ENCODE results near the gene CELA1. TPM values are rescaled to one million over a fixed set of nuclear protein-coding genes. Genes with fewer than 3 reads are reported as not detected.

Gene CELA1
- total RNA-seq, 1 experiment from 2014 or later = not detected

GRCh38 chr12:51377099-51377984, 30.9 kb upstream of the CELA1 start:
- no peak for DNase-seq (ENCODE audit: low read depth)

DNA sequence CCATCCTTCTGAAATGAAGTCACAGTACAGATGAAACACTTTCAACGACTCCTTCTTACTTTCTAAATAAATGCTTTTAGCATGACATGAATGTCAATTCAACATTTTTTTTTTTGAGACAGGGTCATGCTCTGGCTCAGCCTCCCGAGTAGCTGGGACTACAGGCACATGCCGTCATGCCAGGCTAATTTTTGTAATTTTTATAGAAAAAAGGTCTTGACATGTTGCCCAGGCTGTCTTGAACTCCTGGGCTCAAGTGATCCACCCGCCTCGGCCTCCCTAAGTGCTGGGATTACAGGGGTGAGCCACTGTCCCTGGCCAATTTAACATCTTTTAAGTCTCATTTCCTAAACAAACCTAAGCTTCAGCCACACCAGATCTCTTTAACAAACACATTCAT, 28.4 kb upstream of the CELA1 start:
- no peak for DNase-seq (ENCODE audit: low read depth)

DNA sequence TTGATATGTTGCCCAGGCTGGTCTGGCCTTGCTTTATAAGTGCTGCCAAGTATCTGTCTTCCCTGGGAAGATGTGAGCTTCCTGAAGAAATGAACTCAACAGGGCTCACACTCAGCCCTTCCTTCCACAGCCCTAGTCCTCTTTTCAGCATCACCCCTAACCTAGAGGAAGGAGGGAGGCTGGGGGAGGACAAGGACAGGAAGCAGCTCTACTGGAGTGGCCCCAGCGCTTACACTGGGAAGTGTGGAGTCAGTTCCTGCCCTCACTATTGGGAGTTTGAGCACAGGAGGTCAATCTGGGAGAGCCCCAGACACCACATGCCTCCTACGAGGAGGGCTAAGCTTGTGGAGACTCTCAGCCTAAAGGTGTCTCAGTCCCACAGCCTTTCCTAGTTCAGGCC, 27.9 kb upstream of the CELA1 start:
- DNase-seq (ENCODE audit: low read depth) = no peak

- no peak for DNase-seq (ENCODE audit: low read depth)
Observed at GRCh38 chr12:51373187-51373586, 26.7 kb upstream of the CELA1 start.

GRCh38 chr12:51372021-51372420, 25.5 kb upstream of the CELA1 start:
- peak; percentile 19 for DNase-seq (ENCODE audit: low read depth)

GRCh38 chr12:51371295-51371953, 24.9 kb upstream of the CELA1 start:
- peak; percentile 99 for DNase-seq (ENCODE audit: low read depth)

GRCh38 chr12:51370667-51371066, 24.2 kb upstream of the CELA1 start:
- DNase-seq (ENCODE audit: low read depth) = no peak

DNA sequence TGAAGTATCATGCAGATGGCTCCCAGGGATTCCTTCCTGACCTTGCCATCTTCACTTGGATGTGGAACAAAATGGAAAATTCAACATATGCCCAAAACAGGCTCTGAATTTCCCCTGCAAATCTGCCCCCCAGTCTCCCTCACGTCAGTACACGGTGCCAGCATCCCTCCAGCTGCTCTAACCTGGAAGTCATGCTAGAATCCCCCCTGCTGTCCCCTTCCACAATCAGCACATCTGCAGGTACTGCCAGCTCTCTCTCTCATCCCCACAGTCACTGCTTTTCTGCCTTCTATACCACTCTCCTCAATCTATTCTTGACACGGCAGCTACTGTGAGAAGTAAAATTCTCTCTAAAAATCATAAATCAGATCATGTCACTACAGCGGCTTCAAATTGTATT, 23.1 kb upstream of the CELA1 start:
- DNase-seq (ENCODE audit: low read depth) = no peak

- DNase-seq (ENCODE audit: low read depth) = peak; percentile 85
Observed at GRCh38 chr12:51368640-51369517, 22.4 kb upstream of the CELA1 start.

- no peak for DNase-seq (ENCODE audit: low read depth)
Observed at GRCh38 chr12:51365276-51365675, 18.8 kb upstream of the CELA1 start.

GRCh38 chr12:51364001-51364400, 17.5 kb upstream of the CELA1 start:
- no peak for DNase-seq (ENCODE audit: low read depth)

DNA sequence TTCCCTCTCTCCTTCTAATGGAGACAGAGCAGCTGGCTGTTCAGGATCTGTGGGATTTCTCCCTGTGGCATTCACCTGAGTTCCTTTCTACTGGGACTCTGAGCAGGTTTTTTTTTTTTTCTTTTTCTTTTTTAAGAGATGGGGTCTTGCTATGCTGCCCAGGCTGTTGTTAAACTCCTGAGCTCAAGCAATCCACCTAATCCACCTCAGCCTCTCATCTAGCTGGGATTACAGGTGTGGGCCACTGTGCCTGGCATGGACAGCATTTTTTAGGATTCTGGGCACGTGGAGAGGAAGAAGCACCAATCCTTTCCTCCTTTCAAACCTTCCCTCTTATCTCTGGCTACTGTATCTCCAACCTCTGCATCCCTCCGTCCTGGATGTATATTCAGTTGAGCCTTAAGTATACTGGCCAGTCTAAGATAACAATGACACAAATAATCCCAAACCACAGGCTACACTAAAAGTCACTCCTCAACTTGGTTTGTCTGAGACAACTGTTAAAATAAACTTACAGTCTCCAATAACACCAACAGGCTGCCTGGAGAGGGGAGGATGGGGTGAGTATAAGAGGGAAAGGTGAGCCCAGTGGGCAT, 16.4 kb upstream of the CELA1 start:
- DNase-seq (ENCODE audit: low read depth) = no peak

DNA sequence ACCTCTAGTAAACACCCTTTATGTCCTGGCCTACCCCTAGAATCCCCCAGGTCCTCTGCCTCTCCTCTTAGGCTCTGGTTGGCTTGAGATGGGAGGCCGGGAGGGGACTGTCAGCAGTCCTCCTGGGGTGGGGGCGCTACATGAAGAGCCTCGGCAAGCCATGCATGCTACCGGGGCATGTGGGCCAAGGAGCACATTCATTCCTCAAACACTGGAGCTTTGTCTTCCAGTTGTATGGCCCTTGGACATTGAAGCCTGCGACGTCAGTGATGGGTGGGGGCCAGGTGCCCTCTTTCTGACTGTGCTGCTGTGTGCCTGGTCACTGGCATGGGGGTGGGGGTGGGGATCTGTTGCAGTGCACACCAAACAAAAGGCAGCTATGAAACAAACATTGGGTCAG, 15.8 kb upstream of the CELA1 start:
- no peak for DNase-seq (ENCODE audit: low read depth)

DNA sequence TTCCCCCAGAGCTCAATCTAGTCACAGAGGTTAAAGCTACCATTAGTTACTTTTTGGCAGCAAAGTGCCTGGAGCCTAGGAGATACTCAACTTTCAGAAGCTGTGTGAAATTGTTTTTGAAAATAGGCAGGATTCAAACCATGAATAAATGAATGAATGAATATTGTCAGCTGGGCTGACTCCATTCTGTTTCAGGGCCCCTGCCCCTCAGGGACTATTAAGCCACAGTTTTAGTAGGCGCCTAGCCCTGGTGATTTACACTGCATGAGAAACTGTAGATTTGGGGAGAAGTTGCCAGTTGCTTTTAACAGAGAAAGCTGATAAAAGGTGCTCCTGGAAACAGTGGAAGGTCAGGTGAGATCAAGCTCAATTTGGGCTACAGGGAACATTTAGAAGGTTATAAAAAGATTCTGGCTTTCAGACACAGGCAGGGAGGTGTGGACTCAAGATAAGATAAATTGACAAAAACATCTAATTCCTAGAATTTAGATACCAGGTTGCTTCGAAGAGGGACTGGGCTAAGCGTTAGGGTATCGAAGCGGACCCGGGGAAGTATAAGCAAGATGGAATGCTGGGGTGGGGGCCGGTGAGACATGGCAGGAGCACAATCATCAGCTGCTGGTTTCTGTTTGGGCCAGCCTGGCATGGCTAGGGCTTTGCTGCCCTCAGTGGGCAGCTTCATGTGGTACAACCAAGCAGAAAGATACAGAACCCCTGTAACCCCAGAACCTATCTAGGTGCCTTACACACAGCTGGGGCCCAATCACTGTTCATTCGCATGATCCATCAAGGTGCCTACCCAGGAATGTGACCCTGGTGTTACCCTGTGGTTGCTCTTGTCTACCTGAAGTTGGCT, 14.9 kb upstream of the CELA1 start:
- DNase-seq (ENCODE audit: low read depth) = no peak

DNA sequence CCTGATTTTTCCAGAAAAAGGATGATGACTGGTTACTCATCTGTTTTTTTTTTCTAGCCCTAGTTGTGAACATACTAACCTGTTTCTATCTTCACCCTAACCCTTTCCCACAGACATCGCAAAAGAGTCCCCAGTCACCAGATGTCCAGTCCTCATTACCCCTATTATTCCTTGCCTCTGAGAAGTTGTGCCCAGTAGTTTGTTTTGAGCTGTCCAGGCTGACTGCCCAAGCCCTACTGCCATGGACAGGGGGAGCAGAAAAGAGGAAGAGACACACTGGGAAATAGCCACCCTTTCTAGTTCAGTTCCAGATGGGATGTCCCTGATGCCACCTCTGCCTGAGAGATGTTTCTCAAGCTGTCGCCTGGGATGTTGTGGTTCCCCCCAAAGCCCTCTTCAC, 13.8 kb upstream of the CELA1 start:
- DNase-seq (ENCODE audit: low read depth) = no peak

DNA sequence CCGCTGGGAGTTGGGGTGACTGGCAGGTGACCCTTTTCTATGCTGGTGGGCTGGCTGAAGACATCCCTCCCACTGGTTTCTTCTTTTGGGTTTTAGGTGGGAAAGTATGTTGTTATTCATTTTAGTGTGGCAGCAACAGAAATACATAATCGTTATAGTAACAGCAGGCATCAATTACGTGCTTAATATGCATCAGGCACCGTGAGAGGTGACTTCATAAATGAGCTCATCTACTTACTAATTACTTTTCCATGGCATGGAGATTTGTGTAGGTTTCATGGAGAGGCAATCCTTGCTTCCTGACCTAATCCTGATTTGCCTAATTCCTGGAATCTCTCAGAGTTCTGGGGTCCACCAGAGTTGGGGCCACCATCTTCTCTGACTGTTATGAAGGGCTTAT, 13.4 kb upstream of the CELA1 start:
- no peak for DNase-seq (ENCODE audit: low read depth)

DNA sequence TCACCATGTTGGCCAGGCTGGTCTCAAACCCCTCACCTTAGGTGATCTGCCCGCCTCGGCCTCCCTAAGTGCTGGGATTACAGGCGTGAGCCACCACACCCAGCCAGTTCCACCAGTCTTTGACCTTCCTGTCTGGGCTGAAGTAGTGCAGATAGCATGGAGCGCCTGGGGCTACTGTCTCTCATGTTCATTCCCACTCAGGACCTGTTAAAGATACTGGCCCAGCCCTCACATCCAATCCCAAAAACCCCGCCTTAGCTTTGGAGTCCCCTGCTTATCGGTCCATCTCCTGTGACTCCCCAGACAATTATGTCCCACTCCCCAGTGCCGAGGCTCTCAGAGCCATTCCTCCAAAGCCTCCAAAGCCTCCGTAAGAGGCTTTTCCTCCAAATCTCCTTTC, 12.0 kb upstream of the CELA1 start:
- no peak for DNase-seq (ENCODE audit: low read depth)

GRCh38 chr12:51357374-51358047, 11.0 kb upstream of the CELA1 start:
- no peak for DNase-seq (ENCODE audit: low read depth)

- peak; percentile 54 for DNase-seq (ENCODE audit: low read depth)
Observed at GRCh38 chr12:51351913-51352532, 5.5 kb upstream of the CELA1 start.
